Fibroblast of skin of right biceps (primary cell): ENCODE measurements around the gene CNTNAP5.
"Not testable (repeated sequence)": the region's sequence is repeated elsewhere in the genome, so short reads cannot be mapped to it uniquely, and the experiment has no call there.

ENCODE experiments used
- DNase-seq: peaks from one replicate; pipeline ENCODE4 v3.0.0-alpha.2; 2013

The CNTNAP5 gene

GRCh38 chr2:124327303-124327702 lies 302.2 kb downstream of the CNTNAP5 start:
- no peak for DNase-seq

GRCh38 chr2:124328397-124328796 lies 303.3 kb downstream of the CNTNAP5 start:
- no peak for DNase-seq

- DNase-seq, result no peak
Observed at GRCh38 chr2:124333784-124334183, 308.7 kb downstream of the CNTNAP5 start.

GRCh38 chr2:124335058-124335457 lies 310.0 kb downstream of the CNTNAP5 start:
- DNase-seq, result no peak

GRCh38 chr2:124339709-124340108 lies 314.6 kb downstream of the CNTNAP5 start:
- DNase-seq, result peak; percentile 68

GRCh38 chr2:124343827-124344498 lies 318.9 kb downstream of the CNTNAP5 start:
- no peak for DNase-seq

- DNase-seq, result no peak
Observed at GRCh38 chr2:124347209-124347608, 322.1 kb downstream of the CNTNAP5 start.

GRCh38 chr2:124353656-124354055 lies 328.6 kb downstream of the CNTNAP5 start:
- no peak for DNase-seq

GRCh38 chr2:124354466-124354865 lies 329.4 kb downstream of the CNTNAP5 start:
- DNase-seq, result peak; percentile 1

GRCh38 chr2:124361966-124362365 lies 336.9 kb downstream of the CNTNAP5 start:
- not testable (repeated sequence) for DNase-seq

- DNase-seq, result no peak
Observed at GRCh38 chr2:124369181-124369580, 344.1 kb downstream of the CNTNAP5 start.

GRCh38 chr2:124380221-124380749 lies 355.2 kb downstream of the CNTNAP5 start:
- no peak for DNase-seq

GRCh38 chr2:124382067-124382618 lies 357.1 kb downstream of the CNTNAP5 start:
- DNase-seq, result no peak

- DNase-seq, result no peak
Observed at GRCh38 chr2:124395961-124396360, 370.9 kb downstream of the CNTNAP5 start.

- no peak for DNase-seq
Observed at GRCh38 chr2:124402274-124402673, 377.2 kb downstream of the CNTNAP5 start.

- DNase-seq, result not testable (repeated sequence)
Observed at GRCh38 chr2:124407836-124408534, 382.9 kb downstream of the CNTNAP5 start.

GRCh38 chr2:124424074-124424473 lies 399.0 kb downstream of the CNTNAP5 start:
- DNase-seq, result no peak

GRCh38 chr2:124426122-124426521 lies 401.0 kb downstream of the CNTNAP5 start:
- DNase-seq, result no peak

- no peak for DNase-seq
Observed at GRCh38 chr2:124426625-124427024, 401.5 kb downstream of the CNTNAP5 start.

GRCh38 chr2:124437811-124438210 lies 412.7 kb downstream of the CNTNAP5 start:
- no peak for DNase-seq

GRCh38 chr2:124450481-124450880 lies 425.4 kb downstream of the CNTNAP5 start:
- no peak for DNase-seq

- DNase-seq, result peak; percentile 45
Observed at GRCh38 chr2:124476291-124476690, 451.2 kb downstream of the CNTNAP5 start.

- DNase-seq, result no peak
Observed at GRCh38 chr2:124478761-124479160, 453.7 kb downstream of the CNTNAP5 start.

GRCh38 chr2:124480958-124481357 lies 455.9 kb downstream of the CNTNAP5 start:
- no peak for DNase-seq
